DMS114 treated with DMSO at 0.1 percent for 48 hours (cell line): Measurements from ENCODE around the gene FHOD3.

Experiments used
- DNase-seq: peaks from one replicate; lab custom pipeline; 2025; ENCODE audit not compliant: unreplicated experiment; lab: John Stamatoyannopoulos, UW

FHOD3 gene

GRCh38 chr18:36378205-36378604, 80.7 kb downstream of the FHOD3 start:
- no peak for DNase-seq

- no peak for DNase-seq
These were observed 82.0 kb downstream of the FHOD3 start for GRCh38 chr18:36379435-36379984.

- DNase-seq = no peak
These were observed 82.8 kb downstream of the FHOD3 start for GRCh38 chr18:36380173-36380827.

- no peak for DNase-seq
These were observed 83.6 kb downstream of the FHOD3 start for GRCh38 chr18:36381075-36381474.

- DNase-seq = no peak
These were observed 85.3 kb downstream of the FHOD3 start for GRCh38 chr18:36382854-36383253.

GRCh38 chr18:36386150-36386920, 88.8 kb downstream of the FHOD3 start:
- DNase-seq = no peak

GRCh38 chr18:36387310-36387709, 89.8 kb downstream of the FHOD3 start:
- DNase-seq = no peak

GRCh38 chr18:36388310-36388709, 90.8 kb downstream of the FHOD3 start:
- no peak for DNase-seq

- DNase-seq = no peak
These were observed 91.5 kb downstream of the FHOD3 start for GRCh38 chr18:36389027-36389426.

GRCh38 chr18:36389811-36390581, 92.5 kb downstream of the FHOD3 start:
- DNase-seq = no peak

- DNase-seq = no peak
These were observed 94.1 kb downstream of the FHOD3 start for GRCh38 chr18:36391426-36392145.

GRCh38 chr18:36392164-36392978, 94.9 kb downstream of the FHOD3 start:
- no peak for DNase-seq

GRCh38 chr18:36392979-36393287, 95.4 kb downstream of the FHOD3 start:
- no peak for DNase-seq

GRCh38 chr18:36394486-36394885, 97.0 kb downstream of the FHOD3 start:
- DNase-seq = no peak

- no peak for DNase-seq
These were observed 98.7 kb downstream of the FHOD3 start for GRCh38 chr18:36396190-36396589.

GRCh38 chr18:36397033-36397432, 99.5 kb downstream of the FHOD3 start:
- no peak for DNase-seq

- DNase-seq = no peak
These were observed 100.9 kb downstream of the FHOD3 start for GRCh38 chr18:36398419-36398818.

- DNase-seq = no peak
These were observed 101.5 kb downstream of the FHOD3 start for GRCh38 chr18:36399055-36399454.

- no peak for DNase-seq
These were observed 103.9 kb downstream of the FHOD3 start for GRCh38 chr18:36401462-36401861.

- DNase-seq = no peak
These were observed 105.4 kb downstream of the FHOD3 start for GRCh38 chr18:36402765-36403396.
